IPS-15b (cell line): ENCODE results near the gene NUDC.
A peak's percentile ranks its signal among the peaks of the same experiment; 100 is the strongest.

Experiments used
- H3K27me3 ChIP-seq: one replicate; pipeline ENCODE4 v1.6.1; 2013; ENCODE audit warnings: low read length; ENCODE audit not compliant: control insufficient read depth, insufficient read depth
- H3K36me3 ChIP-seq: one replicate; pipeline ENCODE4 v1.6.1; 2013; ENCODE audit warnings: low read length; ENCODE audit not compliant: control insufficient read depth, insufficient read depth
- H3K4me1 ChIP-seq: one replicate; pipeline ENCODE4 v1.6.1; 2013; ENCODE audit warnings: mild to moderate bottlenecking, low read length; ENCODE audit not compliant: control insufficient read depth, insufficient read depth
- H3K4me3 ChIP-seq: one replicate; pipeline ENCODE4 v1.5.1; 2013; ENCODE audit warnings: low read depth, low read length
- H3K9ac ChIP-seq: one replicate; pipeline ENCODE4 v1.6.1; 2013; ENCODE audit warnings: low read depth, mild to moderate bottlenecking, low read length
- H3K9me3 ChIP-seq: one replicate; pipeline ENCODE4 v1.6.1; 2013; ENCODE audit warnings: mild to moderate bottlenecking, low read length; ENCODE audit not compliant: control insufficient read depth, insufficient read depth

The NUDC gene

GRCh38 chr1:26913754-26914619, 7.6 kb upstream of the NUDC start, which contains the start of gene NR0B2:
Gene NR0B2, minus strand, starts transcription at chr1:26913975. Its CDS starts 35 bp downstream, at chr1:26913940.
- Histone ChIP-seq H3K4me3 (no peak within 1 kb of the TSS), H3K9me3 (no peaks in the 10 kb centered on the region), H3K36me3 (no peaks in the 10 kb centered on the region), H3K4me1 (no peaks in the 10 kb centered on the region), H3K27me3 (peaks cover 3% of the 10 kb centered on the region), H3K9ac (no peak within 1 kb of the TSS)

- no peak overlapping the region for H3K4me3 ChIP-seq
- H3K9ac ChIP-seq: no peak overlapping the region
- no peaks in the 10 kb centered on the region for H3K9me3 ChIP-seq
- H3K36me3 ChIP-seq: no peaks in the 10 kb centered on the region
- no peaks in the 10 kb centered on the region for H3K4me1 ChIP-seq
- peaks cover 3% of the 10 kb centered on the region for H3K27me3 ChIP-seq
Measured at GRCh38 chr1:26915204-26915842, 6.2 kb upstream of the NUDC start.

GRCh38 chr1:26921126-26921539, 410 bp upstream of the NUDC start:
- Histone ChIP-seq H3K4me1 (peaks cover 4% of the 10 kb centered on the region), H3K9me3 (no peaks in the 10 kb centered on the region), H3K4me3 (peak overlapping the region; percentile 64), H3K36me3 (peaks cover 10% of the 10 kb centered on the region), H3K27me3 (no peaks in the 10 kb centered on the region), H3K9ac (no peak overlapping the region)

- peaks cover 20% of the 10 kb centered on the region for H3K36me3 ChIP-seq
- H3K9me3 ChIP-seq: no peaks in the 10 kb centered on the region
- peak overlapping the region; percentile 93 for H3K9ac ChIP-seq
- peak overlapping the region; percentile 94 for H3K4me3 ChIP-seq
- peaks cover 4% of the 10 kb centered on the region for H3K4me1 ChIP-seq
- H3K27me3 ChIP-seq: no peaks in the 10 kb centered on the region
Measured at GRCh38 chr1:26922431-26922729, 837 bp downstream of the NUDC start.

- H3K9me3 ChIP-seq: no peaks in the 10 kb centered on the region
- peaks cover 4% of the 10 kb centered on the region for H3K4me1 ChIP-seq
- no peaks in the 10 kb centered on the region for H3K27me3 ChIP-seq
- peak overlapping the region; percentile 94 for H3K4me3 ChIP-seq
- H3K36me3 ChIP-seq: peaks cover 20% of the 10 kb centered on the region
- H3K9ac ChIP-seq: no peak overlapping the region
Measured at GRCh38 chr1:26922901-26923300, 1.4 kb downstream of the NUDC start.

GRCh38 chr1:26923711-26924110, 2.2 kb downstream of the NUDC start:
- Histone ChIP-seq H3K36me3 (peaks cover 20% of the 10 kb centered on the region), H3K27me3 (no peaks in the 10 kb centered on the region), H3K9ac (no peak overlapping the region), H3K4me1 (peaks cover 4% of the 10 kb centered on the region), H3K9me3 (no peaks in the 10 kb centered on the region), H3K4me3 (no peak overlapping the region)

GRCh38 chr1:26932531-26932930, 11.0 kb downstream of the NUDC start:
- H3K4me1 ChIP-seq: no peaks in the 10 kb centered on the region
- H3K27me3 ChIP-seq: no peaks in the 10 kb centered on the region
- no peak overlapping the region for H3K9ac ChIP-seq
- H3K4me3 ChIP-seq: no peak overlapping the region
- peaks cover 16% of the 10 kb centered on the region for H3K36me3 ChIP-seq
- no peaks in the 10 kb centered on the region for H3K9me3 ChIP-seq

GRCh38 chr1:26936823-26937222, 15.3 kb downstream of the NUDC start:
- no peaks in the 10 kb centered on the region for H3K9me3 ChIP-seq
- H3K4me3 ChIP-seq: no peak overlapping the region
- peaks cover 20% of the 10 kb centered on the region for H3K36me3 ChIP-seq
- H3K4me1 ChIP-seq: no peaks in the 10 kb centered on the region
- no peak overlapping the region for H3K9ac ChIP-seq
- no peaks in the 10 kb centered on the region for H3K27me3 ChIP-seq

GRCh38 chr1:26938004-26938658, 16.6 kb downstream of the NUDC start:
- Histone ChIP-seq H3K9me3 (no peaks in the 10 kb centered on the region), H3K4me3 (no peak overlapping the region), H3K4me1 (no peaks in the 10 kb centered on the region), H3K9ac (peak overlapping the region; percentile 24), H3K36me3 (peaks cover 32% of the 10 kb centered on the region), H3K27me3 (no peaks in the 10 kb centered on the region)

GRCh38 chr1:26938659-26939025, 17.1 kb downstream of the NUDC start:
- Histone ChIP-seq H3K9ac (no peak overlapping the region), H3K4me1 (no peaks in the 10 kb centered on the region), H3K27me3 (no peaks in the 10 kb centered on the region), H3K36me3 (peaks cover 33% of the 10 kb centered on the region), H3K4me3 (no peak overlapping the region), H3K9me3 (no peaks in the 10 kb centered on the region)

GRCh38 chr1:26941311-26941710, 19.8 kb downstream of the NUDC start:
- H3K27me3 ChIP-seq: no peaks in the 10 kb centered on the region
- no peak overlapping the region for H3K4me3 ChIP-seq
- H3K4me1 ChIP-seq: no peaks in the 10 kb centered on the region
- H3K9me3 ChIP-seq: no peaks in the 10 kb centered on the region
- no peak overlapping the region for H3K9ac ChIP-seq
- H3K36me3 ChIP-seq: peaks cover 43% of the 10 kb centered on the region

GRCh38 chr1:26942656-26943055, 21.1 kb downstream of the NUDC start:
- H3K36me3 ChIP-seq: peaks cover 47% of the 10 kb centered on the region

More at GRCh38 chr1:26942656-26943055, 21.1 kb downstream of the NUDC start:
- Histone ChIP-seq H3K27me3 (no peaks in the 10 kb centered on the region), H3K4me1 (no peaks in the 10 kb centered on the region), H3K9ac (no peak overlapping the region), H3K9me3 (no peaks in the 10 kb centered on the region), H3K4me3 (no peak overlapping the region)
